Cardiac muscle cell (in vitro differentiated cells and primary cell): Measurements from ENCODE around the gene SPNS1. TPM values are rescaled to one million over a fixed set of nuclear protein-coding genes. Genes with fewer than 3 reads are reported as not detected.
"Not testable (repeated sequence)": the region's sequence is repeated elsewhere in the genome, so short reads cannot be mapped to it uniquely, and the experiment has no call there.

Source experiments
- DNase-seq, 2 donors: peaks; one replicate each; pipeline versions ENCODE4 v3.0.0 to v3.0.0-alpha.2; 2010 to 2017; ENCODE audit warnings: low read depth in 1 of 2, low spot score in 1 of 2
- H3K27ac ChIP-seq: fragments of 200-600 bp; sonication (generic); 2 replicates; pipeline ENCODE4 v1.5.1; 2016
- H3K27me3 ChIP-seq: fragments of 200-600 bp; sonication (generic); 2 replicates; pipeline ENCODE4 v1.6.0; 2016; ENCODE audit warnings: control low read depth
- H3K36me3 ChIP-seq: fragments of 200-600 bp; sonication (generic); 2 replicates; pipeline ENCODE4 v1.5.1; 2016; ENCODE audit warnings: control low read depth
- H3K4me1 ChIP-seq: fragments of 200-600 bp; sonication (generic); 2 replicates; pipeline ENCODE4 v1.8.1; 2017; ENCODE audit warnings: low read depth, mild to moderate bottlenecking, mixed run types
- H3K4me3 ChIP-seq: fragments of 200-600 bp; sonication (generic); 2 replicates; pipeline ENCODE4 v1.5.1; 2016; ENCODE audit warnings: mild to moderate bottlenecking
- H3K9me3 ChIP-seq: fragments of 200-600 bp; sonication (generic); 2 replicates; pipeline ENCODE4 v1.5.1; 2017; ENCODE audit warnings: low read depth, mild to moderate bottlenecking, control low read depth
- CTCF ChIP-seq: IDR thresholded peaks from 2 replicates; pipeline ENCODE4 v1.5.1; 2012; ENCODE audit warnings: low read depth, mild to moderate bottlenecking, low read length
- polyA plus RNA-seq: library from polyadenylated mRNA; unstranded; fragments of >200 nt; fragmentation: Nextera tagmentation; extraction: Ambion mirVana; gene quantifications from 2 replicates; pipeline ENCODE4 v1.2.1, GENCODE V29; 2016
- total RNA-seq: library from RNA; depleted of rRNA; stranded (reverse); fragments of >200 nt; gene quantifications from 2 replicates; pipeline ENCODE4 v1.2.3, GENCODE V29; 2016

The SPNS1 gene
- total RNA-seq (54.4 and 69.8 TPM in 2 replicates), polyA plus RNA-seq (80.2 and 98.9 TPM in 2 replicates)

- Histone ChIP-seq H3K9me3 (no peaks in the 10 kb centered on the region), H3K4me1 (no peaks in the 10 kb centered on the region), H3K27me3 (no peaks in the 10 kb centered on the region), H3K4me3 (peak within 1 kb of the TSS; percentile 81), H3K36me3 (no peaks in the 10 kb centered on the region), H3K27ac (peak within 1 kb of the TSS; percentile 85)
- TF ChIP-seq CTCF = no peak
- DNase-seq = peak; percentile 98 to 99
Measured at GRCh38 chr16:28974437-28975157, at the start of gene SPNS1. Gene SPNS1 (plus strand): TSS chr16:28974778. CDS start chr16:28975152, 374 bp downstream.

GRCh38 chr16:28925386-28926228, 49.0 kb upstream of the SPNS1 start:
- no peak for TF ChIP-seq CTCF
- peaks cover 19% of the 10 kb centered on the region for H3K4me1 ChIP-seq
- no peaks in the 10 kb centered on the region for H3K36me3 ChIP-seq
- H3K4me3 ChIP-seq = peak overlapping the region; percentile 87
- H3K27me3 ChIP-seq = no peaks in the 10 kb centered on the region
- no peaks in the 10 kb centered on the region for H3K9me3 ChIP-seq
- DNase-seq = peak; percentile 83 to 87
- peak overlapping the region; percentile 93 for H3K27ac ChIP-seq

- not testable (repeated sequence) for H3K36me3 ChIP-seq, H3K27me3 ChIP-seq, DNase-seq, H3K9me3 ChIP-seq
- peak overlapping the region; percentile 93 for H3K27ac ChIP-seq
- peaks cover 19% of the 10 kb centered on the region for H3K4me1 ChIP-seq
- peak overlapping the region; percentile 87 for H3K4me3 ChIP-seq
Measured at GRCh38 chr16:28926284-28926683, 48.3 kb upstream of the SPNS1 start.

GRCh38 chr16:28927815-28928214, 46.8 kb upstream of the SPNS1 start:
- no peak for TF ChIP-seq CTCF
- peaks cover 19% of the 10 kb centered on the region for H3K4me1 ChIP-seq
- peak overlapping the region; percentile 67 for H3K27ac ChIP-seq

DNA sequence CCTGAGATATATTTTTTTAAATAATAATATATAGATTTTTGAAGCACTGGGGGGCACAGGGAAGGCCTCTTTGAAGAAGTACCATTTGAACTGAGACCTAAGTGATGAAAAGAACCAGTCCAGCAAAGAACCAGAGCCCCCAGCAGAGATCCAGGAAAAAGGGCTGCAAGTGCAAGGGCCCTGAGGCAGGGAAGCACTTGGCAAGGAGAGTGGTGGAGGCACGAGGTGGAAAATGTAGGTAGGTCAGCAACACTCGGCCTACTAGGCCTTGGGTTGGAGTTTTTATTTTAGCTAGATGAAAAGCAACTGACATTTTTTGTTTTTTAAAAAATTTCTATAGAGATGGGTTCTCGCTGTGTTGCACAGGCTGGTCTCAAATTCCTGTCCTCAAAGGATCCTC, 44.4 kb upstream of the SPNS1 start:
- peaks cover 6% of the 10 kb centered on the region for H3K4me1 ChIP-seq
- no peak for TF ChIP-seq CTCF
- no peaks in the 10 kb centered on the region for H3K36me3 ChIP-seq
- no peaks in the 10 kb centered on the region for H3K27me3 ChIP-seq
- H3K27ac ChIP-seq = no peak overlapping the region
- H3K9me3 ChIP-seq = no peaks in the 10 kb centered on the region
- DNase-seq = no peak
- H3K4me3 ChIP-seq = no peak overlapping the region

More at GRCh38 chr16:28927815-28928214, 46.8 kb upstream of the SPNS1 start:
- H3K27me3 ChIP-seq = no peaks in the 10 kb centered on the region
- H3K9me3 ChIP-seq = no peaks in the 10 kb centered on the region
- H3K4me3 ChIP-seq = no peak overlapping the region
- peak in 1 of 2 donors; percentile 52 for DNase-seq
- H3K36me3 ChIP-seq = no peaks in the 10 kb centered on the region

GRCh38 chr16:28930652-28931051, 43.9 kb upstream of the SPNS1 start:
- no peaks in the 10 kb centered on the region for H3K36me3 ChIP-seq
- TF ChIP-seq CTCF = no peak
- no peak overlapping the region for H3K4me3 ChIP-seq
- peaks cover 6% of the 10 kb centered on the region for H3K4me1 ChIP-seq
- DNase-seq = no peak
- H3K9me3 ChIP-seq = no peaks in the 10 kb centered on the region
- no peaks in the 10 kb centered on the region for H3K27me3 ChIP-seq
- H3K27ac ChIP-seq = peak overlapping the region; percentile 17
